Activated naive CD4-positive, alpha-beta T cell (primary cell): ENCODE data around the gene SSBP2.

Experiments
- DNase-seq, 4 experiments: peaks; one replicate each; lab custom pipeline; 2025; lab: John Stamatoyannopoulos, UW

The SSBP2 gene

DNA sequence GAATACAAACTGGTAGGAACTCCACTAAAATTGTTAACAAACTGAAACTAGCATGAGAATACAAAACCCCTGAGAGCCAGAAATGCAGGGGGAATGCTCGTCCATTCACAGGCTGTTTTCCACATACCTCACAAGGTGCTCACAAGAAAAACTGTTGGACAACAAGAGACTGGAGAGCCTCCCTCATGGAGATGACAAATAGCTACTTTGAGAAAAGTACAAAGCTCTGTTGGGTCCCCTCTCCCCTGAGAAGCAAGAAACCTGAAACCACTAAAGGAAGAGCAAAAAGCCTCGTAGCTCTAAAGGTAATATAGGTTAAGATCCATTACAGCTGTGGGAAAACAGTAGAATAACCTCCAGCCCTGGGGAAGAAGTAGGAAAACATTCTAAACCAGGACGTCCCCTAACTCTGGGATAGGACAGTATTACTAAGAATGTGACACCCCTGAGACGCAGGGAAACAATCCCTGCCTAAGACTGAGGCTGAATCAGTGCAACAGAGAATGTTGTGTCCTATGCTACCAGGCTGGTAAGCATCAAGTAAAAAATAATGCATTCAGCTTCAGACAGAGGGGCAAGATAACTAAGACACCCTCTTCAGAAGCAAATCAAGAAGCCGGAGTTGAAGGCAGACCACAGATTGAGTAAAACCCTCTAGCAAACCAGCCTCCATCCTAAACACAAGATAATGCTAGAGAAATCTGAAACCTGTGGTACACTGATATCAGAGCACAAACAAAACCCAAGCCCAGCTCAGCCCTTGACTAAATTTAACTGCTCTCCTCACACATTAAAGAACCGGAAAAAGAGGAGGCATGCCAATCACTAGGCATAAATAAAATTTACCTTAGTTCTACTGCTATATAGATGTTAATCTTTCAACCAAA is 160.2 kb downstream of the SSBP2 start:
- DNase-seq = no peak

DNA sequence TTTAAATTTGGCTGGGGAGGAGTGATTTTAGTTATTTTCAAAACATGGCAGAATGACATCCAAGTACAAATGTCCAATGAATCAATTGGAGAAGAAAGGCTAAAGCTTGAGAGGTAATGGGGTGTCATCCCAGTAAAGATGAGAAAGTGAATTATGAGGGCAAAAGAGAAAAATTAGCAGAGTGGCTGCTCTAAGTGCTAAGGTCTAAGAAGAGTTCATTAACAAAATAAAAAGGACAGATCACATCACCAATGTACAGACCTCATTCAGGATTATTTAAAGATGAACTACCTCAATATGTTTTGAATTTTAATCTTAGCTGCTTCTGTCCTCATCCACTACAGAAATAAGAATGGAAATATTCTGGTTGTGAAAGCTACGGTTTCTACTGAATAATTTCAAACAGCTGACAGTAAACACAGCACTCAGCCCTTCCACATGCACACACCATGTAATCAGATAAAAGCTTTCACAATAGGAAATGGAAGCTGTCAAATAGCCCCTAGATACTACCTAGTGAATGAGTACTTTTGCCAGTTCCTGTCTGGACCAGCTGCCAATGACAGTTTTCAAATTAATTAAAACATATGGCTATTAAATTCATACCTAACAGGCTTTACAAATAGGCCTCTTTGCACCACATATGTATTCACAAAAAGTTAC is 171.5 kb downstream of the SSBP2 start:
- DNase-seq = no peak

DNA sequence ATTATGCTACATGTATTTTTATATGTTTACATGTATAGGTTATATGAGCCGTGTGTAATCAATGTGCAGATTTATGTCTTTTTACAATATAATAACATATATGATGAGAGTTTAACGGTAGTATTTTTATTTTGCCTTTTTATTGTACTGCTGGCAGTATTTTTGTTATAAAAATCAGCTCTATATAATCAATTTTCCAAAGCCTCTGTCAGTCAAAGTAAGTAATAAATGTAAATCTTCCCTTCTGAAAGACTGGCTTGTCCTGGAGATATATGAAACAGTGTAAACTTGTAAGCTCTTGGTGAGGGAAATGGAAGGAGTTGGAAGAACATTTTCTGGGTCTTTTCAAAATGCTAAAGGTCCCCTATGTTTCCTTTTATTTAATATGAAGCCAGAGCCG is 173.8 kb downstream of the SSBP2 start:
- DNase-seq = no peak

DNA sequence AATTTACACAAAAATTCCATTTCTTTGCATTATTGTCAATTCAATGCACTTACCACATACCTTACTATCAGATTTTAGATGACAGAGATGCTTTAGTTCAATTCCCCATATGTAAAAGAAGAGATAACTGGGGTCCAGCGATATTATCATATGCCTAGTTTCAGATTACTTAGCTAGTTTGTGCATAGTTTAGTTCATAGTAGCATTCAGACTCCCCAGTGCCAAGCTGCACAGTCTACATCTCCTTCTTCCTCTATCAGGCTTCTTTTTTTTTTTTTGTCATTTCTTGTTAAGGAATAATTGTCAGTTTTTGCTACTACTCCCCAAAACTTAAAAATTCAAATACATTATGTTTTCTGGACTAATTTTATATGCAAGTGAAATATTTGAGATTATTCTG is 175.0 kb downstream of the SSBP2 start:
- no peak for DNase-seq

DNA sequence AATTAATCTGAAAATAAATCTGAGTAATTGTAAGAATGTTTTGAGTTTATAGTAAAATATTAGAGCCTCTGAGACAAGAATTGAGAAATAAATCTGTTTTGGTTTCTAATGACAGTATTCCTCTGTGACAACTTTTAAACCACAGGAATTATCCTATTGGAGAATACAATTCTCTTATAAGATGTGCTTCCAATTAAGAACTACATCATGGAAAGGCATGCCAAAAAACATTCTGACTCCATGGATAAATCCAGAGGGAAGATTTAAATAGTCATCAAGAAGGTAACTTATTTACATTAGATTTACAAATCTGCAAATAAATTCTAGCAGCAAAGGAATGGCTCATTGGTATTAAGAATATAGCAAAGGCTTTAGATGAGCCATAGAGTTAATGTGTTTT is 178.7 kb downstream of the SSBP2 start:
- DNase-seq = no peak

DNA sequence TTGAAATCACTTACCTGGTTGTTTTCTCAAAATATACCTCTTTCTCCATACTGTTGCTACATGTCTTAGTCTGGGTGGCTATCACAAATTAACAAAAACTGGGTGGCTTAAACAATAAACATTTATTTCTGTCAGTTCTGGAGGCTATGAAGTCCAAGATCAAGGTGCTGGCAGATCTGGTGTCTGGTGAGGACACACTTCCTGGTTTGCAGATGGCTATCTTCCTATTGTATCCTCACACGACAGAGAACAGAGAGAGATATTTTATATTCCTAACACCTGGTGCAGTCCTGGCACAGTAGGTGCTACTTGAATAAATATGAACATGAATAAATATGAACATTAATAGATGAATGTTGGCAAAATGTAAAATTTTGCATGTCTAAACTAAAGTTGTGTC is 192.7 kb downstream of the SSBP2 start:
- DNase-seq = no peak

DNA sequence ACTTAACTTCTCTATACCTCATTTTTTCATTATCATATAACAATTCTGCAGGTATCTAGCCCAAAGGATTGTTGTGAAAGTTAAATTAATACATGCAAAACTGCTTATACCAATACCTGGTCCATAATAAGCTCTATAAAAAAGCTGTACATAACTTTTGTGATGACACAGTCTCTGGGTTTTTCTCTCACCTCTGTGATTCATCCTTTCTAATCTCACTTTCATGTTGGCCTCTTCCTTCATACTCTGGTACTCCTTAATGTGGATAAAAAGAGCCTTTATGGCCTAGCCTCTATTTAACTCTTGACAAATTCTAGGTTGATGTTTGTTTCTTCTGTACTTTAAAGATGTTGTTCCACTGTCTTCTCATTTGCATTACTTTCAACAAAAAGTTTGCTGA is 194.1 kb downstream of the SSBP2 start:
- DNase-seq = no peak

DNA sequence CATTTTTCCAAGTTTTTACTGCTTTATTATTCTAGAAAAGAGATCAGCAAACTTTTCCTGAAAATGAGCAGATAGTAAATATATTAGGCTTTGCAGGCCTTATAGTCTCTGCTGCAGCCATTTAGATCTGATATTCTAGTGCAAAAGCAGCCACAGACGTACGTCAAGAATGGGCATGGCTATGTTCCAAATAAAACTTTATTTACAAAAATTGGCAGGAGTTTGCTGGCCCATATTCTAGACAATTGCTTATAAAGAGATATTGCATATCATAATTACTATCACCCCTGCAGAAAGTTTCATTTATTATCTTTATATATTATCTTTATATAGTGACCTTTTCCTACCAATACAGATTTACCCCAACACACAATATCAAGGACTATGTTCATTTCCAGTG is 195.0 kb downstream of the SSBP2 start:
- DNase-seq = no peak

DNA sequence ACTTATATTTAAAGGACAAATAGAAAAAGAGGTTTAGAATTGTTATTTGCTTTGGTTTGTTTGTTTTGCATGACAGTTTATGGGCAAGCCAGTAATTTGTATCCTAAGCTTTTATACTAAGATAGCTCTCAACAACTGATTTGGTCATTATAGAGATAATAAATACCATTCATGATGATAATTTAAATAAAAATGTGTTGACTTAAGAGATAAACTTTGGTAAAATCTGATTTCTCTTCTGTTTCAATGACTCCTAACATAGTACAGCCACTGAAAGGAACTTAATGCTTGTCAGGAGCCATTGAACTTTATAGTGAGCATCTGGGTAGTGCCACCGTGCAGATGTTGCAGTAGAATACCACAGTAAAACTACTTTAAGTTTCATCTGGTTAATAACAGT is 196.2 kb downstream of the SSBP2 start:
- DNase-seq = no peak

DNA sequence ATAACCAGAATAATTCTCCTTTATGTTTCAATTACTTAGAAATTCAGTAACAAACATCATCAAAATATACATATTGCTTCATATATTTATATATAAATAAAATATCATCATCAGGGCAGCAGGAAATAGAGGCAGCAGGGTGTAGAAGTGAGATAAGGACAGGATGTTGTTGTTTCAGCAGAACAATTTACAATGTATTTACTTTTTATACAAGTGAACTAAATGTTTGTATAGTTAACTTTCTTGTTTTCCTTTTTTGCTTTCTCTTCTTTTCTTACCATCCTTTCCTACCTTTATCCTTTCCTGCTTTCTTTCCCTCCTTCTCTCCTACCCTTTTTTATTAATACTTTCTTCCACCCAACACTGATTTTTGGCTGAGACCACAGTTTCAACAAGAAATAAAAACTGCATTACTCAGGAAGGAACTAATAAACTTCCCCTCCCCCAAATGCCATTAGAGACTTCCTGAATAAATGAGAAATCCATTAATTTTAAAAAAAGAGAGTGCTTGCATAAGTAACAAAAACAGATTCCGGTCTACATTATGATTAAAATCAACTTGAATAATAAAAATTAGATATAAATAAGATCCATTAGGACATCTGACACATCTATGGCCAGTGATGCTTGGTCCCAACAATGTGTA is 197.2 kb downstream of the SSBP2 start:
- no peak for DNase-seq

DNA sequence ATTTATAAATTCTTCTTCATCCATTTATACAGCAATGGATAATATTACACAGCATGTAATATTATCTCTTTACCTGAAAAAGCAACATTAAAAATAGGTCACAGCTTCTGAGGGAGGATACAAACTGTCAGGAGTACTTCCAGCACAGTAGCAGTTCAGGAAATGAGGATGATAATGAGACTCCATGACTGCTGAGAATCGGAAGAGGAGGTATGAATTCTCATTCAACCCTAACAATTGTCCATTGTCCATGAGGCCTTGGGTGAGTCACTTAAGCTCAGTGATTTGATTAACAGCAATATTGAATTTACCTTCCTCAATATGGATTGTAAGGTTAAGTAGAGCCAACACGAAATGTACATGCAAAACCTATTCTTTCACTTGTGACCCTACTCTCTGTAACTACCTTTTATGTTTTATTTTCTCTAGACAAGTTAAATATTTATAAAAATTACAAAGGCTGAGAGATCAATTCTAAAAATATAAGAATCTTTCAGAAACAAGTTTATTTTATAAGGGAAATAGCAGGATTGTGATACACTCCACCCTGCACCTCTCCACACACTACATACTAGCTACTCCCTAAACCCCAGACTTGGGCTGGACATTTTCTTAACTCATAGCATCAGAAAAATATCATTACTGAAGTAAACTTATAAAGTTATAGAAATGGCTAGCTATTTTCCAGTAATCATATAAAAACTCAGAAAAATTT is 197.9 kb downstream of the SSBP2 start:
- DNase-seq = no peak

DNA sequence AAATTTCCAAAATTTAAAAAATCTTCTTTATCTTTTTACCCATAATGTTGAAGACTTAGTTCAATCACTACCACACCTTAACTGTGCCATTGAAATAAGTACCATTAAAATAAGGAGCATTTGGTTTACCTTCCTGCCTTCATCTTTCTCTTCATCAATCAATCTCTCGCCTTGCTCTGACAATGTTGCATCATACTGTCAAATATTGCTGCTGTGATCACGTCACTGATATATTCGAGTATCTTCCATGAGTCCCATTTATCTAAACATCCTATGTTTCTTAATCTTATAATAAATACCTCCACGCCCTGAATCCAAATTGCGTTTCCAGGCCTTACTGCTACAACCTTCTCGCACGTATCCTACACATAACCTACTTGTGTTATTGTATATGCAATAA is 201.8 kb downstream of the SSBP2 start:
- DNase-seq = no peak

DNA sequence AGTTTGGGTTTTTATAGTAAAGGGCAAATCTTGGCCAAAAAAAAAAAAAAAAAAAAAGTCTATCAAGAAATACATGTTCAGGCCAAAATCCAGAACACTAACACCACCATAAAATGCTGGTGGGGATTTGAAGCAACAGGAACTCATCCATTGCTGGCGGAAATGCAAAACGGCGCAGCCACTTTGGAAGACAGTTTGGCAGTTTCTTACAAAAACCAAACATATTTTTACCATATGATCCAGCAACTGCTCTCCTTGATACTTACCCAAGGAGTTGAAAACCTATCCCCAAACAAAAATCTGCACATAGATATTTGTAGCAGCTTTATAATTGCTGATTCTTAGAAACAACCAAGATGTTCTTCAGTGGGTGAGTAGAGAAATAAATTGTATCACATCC is 203.9 kb downstream of the SSBP2 start:
- DNase-seq = no peak

DNA sequence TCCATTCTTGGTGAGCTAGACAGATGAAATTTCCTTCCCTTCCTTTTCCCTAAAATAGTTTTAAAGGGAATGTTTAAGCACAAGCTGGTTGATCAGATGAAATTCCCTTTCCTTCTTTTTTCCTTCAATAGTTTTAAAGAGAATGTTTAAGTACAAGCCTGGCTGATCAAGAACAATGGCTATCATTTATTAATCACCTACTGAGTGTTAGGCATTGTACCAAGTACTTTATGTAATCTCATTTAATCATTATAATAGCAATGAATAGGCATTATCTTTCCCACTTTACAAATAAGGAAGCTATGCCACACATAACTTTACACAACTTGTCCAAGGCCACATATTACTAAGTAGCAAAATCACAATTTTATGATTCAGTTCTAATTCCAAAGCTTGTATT is 205.0 kb downstream of the SSBP2 start:
- DNase-seq = no peak

DNA sequence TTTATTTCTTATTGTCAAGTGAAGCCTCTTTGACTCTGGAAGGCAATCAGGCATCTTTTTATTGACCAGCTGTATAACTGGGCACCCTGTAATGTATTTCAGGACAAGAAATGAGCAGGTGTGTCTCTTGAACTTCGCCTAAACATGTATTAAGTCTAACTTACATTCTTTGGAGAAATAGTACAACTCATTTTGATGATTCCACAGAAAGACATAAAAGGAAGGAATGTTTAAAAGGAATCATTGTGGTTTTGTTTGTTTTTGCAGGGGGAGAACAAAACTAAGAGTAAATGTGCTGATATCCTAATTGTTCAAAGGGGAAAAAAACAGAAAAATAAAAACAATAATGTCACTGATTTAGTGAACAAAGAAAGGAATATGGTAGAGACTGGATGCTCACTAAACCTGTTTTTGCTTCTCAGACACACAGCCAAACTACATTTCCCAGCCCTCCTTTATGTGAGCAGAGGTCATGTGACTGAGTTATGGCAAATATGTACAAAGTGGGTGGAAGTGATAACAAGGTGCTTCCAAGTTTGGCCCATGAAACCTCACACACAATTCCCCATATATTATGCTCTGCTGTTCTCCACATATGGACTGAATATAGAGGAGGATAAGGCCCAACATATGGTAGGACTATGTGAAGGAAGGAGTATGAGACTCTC is 206.4 kb downstream of the SSBP2 start:
- DNase-seq = no peak

DNA sequence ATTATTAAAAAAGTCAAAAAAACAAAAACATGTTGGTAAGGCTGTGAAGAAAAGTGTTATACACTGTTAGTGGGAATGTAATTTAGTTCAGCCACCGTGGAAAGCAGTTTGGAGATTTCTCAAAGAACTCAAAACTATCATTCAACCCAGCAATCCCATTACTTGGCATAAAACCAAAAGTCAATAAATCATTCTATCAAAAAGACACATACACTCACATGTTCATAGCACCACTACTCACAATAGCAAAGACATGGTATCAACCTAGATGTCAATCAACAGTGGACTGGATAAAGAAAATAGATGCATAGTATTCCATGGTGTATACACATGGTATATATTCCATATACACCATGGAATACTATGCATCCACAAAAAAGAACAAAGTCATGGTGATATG is 208.7 kb downstream of the SSBP2 start:
- DNase-seq = no peak

DNA sequence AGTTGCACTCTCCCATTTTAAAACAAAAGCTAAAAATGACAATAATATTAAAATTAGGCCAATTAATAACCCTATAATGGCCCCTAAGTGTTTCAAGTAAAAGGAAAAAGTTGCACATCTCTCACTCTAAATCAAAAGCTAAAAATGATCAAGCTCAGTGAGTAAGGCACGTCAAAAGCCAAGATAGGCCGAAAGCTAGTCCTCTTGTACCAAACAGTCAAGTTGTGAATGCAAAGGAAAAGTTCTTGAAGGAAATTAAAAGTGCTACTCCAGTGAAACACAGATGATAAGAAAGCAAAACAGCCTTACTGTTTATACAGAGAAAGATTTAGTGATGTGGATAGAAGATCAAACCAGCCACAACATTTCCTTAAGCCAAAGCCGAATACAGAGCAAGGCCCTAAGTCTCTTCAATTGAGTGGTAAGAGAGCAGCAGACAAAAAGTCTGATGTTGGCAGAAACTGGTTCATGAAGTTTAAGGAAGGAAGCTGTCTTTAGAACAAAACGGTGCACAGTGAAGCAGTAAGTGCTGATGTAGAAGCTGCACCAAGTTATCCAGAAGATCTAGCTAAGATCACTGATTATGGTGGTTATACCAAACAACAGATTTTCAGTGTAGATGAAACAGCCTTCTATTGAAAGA is 212.9 kb downstream of the SSBP2 start:
- no peak for DNase-seq

DNA sequence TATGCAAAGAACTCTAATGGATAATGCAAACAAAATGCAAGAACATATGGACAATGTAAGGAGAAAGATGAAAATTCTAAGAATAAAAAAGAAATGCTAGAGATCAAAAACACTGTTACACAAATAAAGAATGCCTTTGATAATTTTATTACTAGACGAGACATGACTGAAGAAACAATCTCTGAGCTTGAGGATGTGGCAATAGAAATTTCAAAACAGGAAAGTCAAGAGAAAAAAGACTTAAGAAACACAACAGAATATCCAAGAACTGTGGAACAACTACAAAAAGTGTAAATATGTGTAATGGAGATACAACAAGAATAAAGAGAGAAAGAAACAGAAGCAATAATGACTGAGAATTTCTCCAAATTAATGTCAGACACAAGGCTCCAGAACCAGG is 216.5 kb downstream of the SSBP2 start:
- DNase-seq = no peak

DNA sequence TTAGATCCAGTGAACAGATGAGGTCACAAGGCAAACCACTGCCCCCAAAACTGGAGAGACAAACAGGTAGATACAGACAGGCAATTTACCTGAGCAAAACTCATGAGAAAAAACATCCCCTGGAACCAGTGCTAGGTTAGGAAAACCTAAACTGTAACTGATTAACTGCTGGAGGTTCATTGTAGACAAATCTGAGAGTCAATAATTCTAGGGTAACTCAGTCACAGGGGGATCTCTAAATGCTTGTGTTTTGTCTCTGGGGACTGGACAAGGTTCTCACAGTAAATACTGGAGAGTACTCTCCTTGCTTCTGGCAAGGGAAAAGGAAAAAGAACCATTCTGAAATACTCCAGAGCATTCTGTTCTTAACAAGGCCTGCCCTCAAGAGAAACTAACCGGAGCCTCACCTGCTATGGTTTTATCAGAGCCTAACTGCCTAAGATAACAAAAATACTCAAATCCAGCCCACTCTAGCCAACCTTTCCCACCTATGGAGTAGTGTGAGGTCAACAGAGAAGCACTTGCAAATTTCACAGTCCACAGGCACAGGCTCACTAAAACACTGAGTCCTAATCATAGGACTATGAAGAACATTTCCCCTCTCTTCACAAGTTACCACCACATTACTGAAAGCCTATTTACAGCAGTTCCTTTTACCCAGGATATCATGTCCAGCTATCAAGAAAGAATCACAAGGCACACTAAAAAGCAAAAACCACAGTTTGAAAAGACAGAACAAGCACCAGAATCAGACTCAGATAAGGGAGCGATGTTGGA is 217.1 kb downstream of the SSBP2 start:
- DNase-seq = no peak

DNA sequence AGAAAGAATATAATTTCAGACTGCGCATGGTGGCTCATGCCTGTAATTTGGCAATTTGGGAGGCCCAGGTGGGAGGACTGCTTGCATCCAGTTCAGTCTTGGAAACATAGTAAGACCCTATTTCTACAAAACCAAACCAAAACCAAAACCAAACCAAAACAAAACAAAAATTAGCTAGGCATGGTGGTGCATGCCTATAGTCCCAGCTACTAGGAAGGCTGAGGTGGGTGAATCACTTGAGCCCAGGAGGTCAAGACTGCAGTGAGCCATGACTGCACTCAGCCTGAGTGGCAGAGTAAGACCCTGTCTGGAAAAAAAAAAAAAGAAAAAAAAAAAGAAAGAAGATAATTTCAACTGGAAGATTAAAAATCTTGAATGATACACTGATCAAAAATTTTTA is 220.0 kb downstream of the SSBP2 start:
- no peak for DNase-seq

DNA sequence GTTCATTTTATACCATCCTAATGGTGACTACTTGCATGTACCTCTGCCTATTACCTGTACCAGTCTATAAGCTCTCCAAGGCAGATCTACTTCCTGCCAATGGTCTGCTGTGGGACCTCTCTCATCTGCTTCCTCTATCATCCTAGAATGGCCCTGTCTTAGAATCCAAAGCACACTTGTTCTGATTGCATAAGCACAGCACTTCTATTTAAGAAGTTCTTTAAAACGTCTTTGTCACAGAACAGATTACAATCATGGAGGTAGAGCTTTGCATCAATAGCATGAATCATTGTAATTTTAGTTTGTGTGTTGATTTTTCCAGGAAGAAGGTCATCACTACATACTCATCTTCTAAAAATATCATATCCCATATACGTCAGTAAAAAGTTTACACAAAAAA is 225.2 kb downstream of the SSBP2 start:
- no peak for DNase-seq
